OCI-LY7 (cell line): ENCODE measurements around the gene PRX. TPM values are rescaled to one million over a fixed set of nuclear protein-coding genes. Genes with fewer than 3 reads are reported as not detected.

Experiments used
- BruUV-seq: library from RNA; stranded (reverse); fragments of 400-500 nt; replicated peaks from 2 replicates; lab custom pipeline; 2021; lab: Mats Ljungman, UMichigan
- CTCF ChIA-PET: fragments of 300-600 bp; sonication (Branson Sonifier 250); formaldehyde crosslinking; loops from one replicate; lab custom pipeline; 2022; ENCODE audit warnings: antibody characterized with exemption; ENCODE audit not compliant: unreplicated experiment; lab: Charles Lee
- POLR2A ChIA-PET: fragments of 300-600 bp; sonication (Branson Sonifier 250); formaldehyde crosslinking; loops from one replicate; lab custom pipeline; 2022; ENCODE audit warnings: antibody characterized with exemption; lab: Charles Lee
- DNase-seq: peaks from one replicate; pipeline ENCODE4 v3.0.0-alpha.2; 2015; ENCODE audit warnings: low spot score
- H2AFZ ChIP-seq: fragments of 200-600 bp; sonication (generic), shearing (Covaris generic); 2 replicates; pipeline ENCODE4 v1.6.1; 2014; ENCODE audit warnings: mild to moderate bottlenecking, antibody characterized with exemption, low read length, moderate library complexity
- H3K27ac ChIP-seq: fragments of 200-600 bp; sonication (generic); 2 replicates; pipeline ENCODE4 v1.5.1; 2014; ENCODE audit warnings: mixed run types, low read depth, mild to moderate bottlenecking, moderate library complexity, low read length, inconsistent platforms; ENCODE audit not compliant: poor library complexity, severe bottlenecking
- H3K36me3 ChIP-seq: fragments of 200-600 bp; sonication (generic); 2 replicates; pipeline ENCODE4 v1.6.1; 2014; ENCODE audit warnings: mild to moderate bottlenecking, antibody characterized with exemption, low read length, moderate library complexity, mixed read lengths; ENCODE audit not compliant: insufficient read depth
- H3K4me1 ChIP-seq: fragments of 200-600 bp; sonication (generic); 2 replicates; pipeline ENCODE4 v1.5.1; 2014; ENCODE audit warnings: mild to moderate bottlenecking, low read length; ENCODE audit not compliant: insufficient read depth, poor library complexity, severe bottlenecking
- H3K4me2 ChIP-seq: fragments of 200-600 bp; sonication (generic); 2 replicates; pipeline ENCODE4 v1.6.1; 2014; ENCODE audit warnings: mild to moderate bottlenecking, low read length
- H3K4me3 ChIP-seq: fragments of 200-600 bp; sonication (generic); 2 replicates; pipeline ENCODE4 v1.5.1; 2014; ENCODE audit warnings: mild to moderate bottlenecking, low read depth, low read length; ENCODE audit not compliant: poor library complexity, severe bottlenecking
- H3K79me2 ChIP-seq: fragments of 200-600 bp; sonication (generic); 2 replicates; pipeline ENCODE4 v1.6.1; 2016; ENCODE audit warnings: low read depth, mild to moderate bottlenecking, low read length, moderate library complexity, mixed read lengths; ENCODE audit not compliant: insufficient read depth
- H3K9me2 ChIP-seq: fragments of 200-600 bp; sonication (generic); 2 replicates; pipeline ENCODE4 v1.6.1; 2016; ENCODE audit warnings: mild to moderate bottlenecking, low read length, mixed read lengths; ENCODE audit not compliant: insufficient read depth
- H3K9me3 ChIP-seq: fragments of 200-600 bp; sonication (generic); 2 replicates; pipeline ENCODE4 v1.6.1; 2014; ENCODE audit warnings: mild to moderate bottlenecking, mixed run types, low read length, mixed read lengths
- H4K20me1 ChIP-seq: fragments of 200-600 bp; sonication (generic); 2 replicates; pipeline ENCODE4 v1.6.1; 2014; ENCODE audit warnings: mild to moderate bottlenecking, antibody characterized with exemption, low read length, moderate library complexity, mixed read lengths; ENCODE audit not compliant: insufficient read depth
- EZH2phosphoT487 ChIP-seq: fragments of 200-600 bp; sonication (generic); IDR thresholded peaks from 2 replicates; pipeline ENCODE4 v1.6.1; 2018; ENCODE audit warnings: low read depth, borderline replicate concordance, mild to moderate bottlenecking, mixed run types, antibody characterized with exemption, low read length, moderate library complexity, mixed read lengths
- intact Hi-C: fragments of 100-400 bp; cut with micrococcal nuclease; formaldehyde crosslinking; loops from one replicate; pipeline ENCODE4 v1.10.0; 2022; ENCODE audit not compliant: unreplicated experiment
- total RNA-seq, 2 experiments: library from RNA; depleted of rRNA in 1 of 2; stranded (reverse); fragments of >200 nt in 1 of 2; shearing (Covaris generic) in 1 of 2; gene quantifications; 2 replicates each; pipeline ENCODE4 v1.2.3, GENCODE V29; 2014 to 2022
- TF ChIP-seq, protein P1 (sequence below): fragments of 200-600 bp; sonication (generic); conservative IDR thresholded peaks from 2 replicates; pipeline ENCODE4 v1.5.1; 2014; ENCODE audit warnings: mild to moderate bottlenecking, antibody characterized with exemption, low read length, moderate library complexity, mixed read lengths

Gene PRX
- total RNA-seq, 2 experiments from 2014 or later: 2.2 to 4.9 TPM

DNA sequence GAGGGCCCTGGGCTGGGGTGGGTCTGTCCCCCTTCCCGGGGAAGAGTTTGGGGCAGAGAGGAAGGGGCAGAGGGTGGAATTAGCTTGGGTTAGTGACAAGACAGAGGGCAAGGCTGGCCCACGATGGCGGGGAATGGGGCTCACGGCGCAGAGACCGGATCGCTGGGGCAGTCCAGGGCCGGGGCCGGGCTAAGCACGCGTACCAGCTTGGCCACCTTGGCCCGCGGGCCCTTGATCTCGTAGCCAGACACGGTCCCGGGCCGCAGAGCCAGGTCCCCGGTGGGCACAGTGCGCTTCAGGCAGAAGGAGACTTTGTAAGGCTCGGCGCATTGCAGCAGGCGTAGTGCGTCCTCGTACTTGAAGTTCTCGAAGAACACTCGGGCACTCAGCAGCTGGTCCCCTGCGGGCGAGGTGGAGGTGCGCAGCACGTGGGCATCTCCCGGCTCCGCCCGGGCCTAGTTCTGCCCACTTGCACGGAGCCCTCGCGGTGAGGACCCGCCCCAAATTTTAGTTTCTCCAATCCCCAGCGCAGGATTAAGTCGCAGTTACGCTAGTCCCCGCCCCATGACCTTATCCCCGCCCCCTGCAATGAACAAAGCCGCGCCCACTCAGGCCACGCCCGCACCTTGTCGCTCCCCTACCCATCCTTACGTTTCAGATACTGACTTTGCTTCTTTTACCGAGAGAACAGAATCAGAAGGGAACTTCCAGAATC, 14.6 kb downstream of the PRX start:
- Histone ChIP-seq H2AFZ (no peak overlapping the region), H3K36me3 (no peaks in the 10 kb centered on the region), H3K9me2 (no peaks in the 10 kb centered on the region), H3K9me3 (no peaks in the 10 kb centered on the region), H3K4me2 (peak overlapping the region; percentile 14), H3K4me3 (no peak overlapping the region), H4K20me1 (no peaks in the 10 kb centered on the region), H3K79me2 (no peaks in the 10 kb centered on the region), H3K27ac (no peak overlapping the region), H3K4me1 (peaks cover 11% of the 10 kb centered on the region)
- POLR2A ChIA-PET: no interaction called here
- CTCF ChIA-PET: no interaction called here
- intact Hi-C loops: no loop called here
- peak; percentile 67 for DNase-seq
- BruUV-seq: no TSS peak
- no peak for TF ChIP-seq EZH2phosphoT487
- TF ChIP-seq, protein P1, sequence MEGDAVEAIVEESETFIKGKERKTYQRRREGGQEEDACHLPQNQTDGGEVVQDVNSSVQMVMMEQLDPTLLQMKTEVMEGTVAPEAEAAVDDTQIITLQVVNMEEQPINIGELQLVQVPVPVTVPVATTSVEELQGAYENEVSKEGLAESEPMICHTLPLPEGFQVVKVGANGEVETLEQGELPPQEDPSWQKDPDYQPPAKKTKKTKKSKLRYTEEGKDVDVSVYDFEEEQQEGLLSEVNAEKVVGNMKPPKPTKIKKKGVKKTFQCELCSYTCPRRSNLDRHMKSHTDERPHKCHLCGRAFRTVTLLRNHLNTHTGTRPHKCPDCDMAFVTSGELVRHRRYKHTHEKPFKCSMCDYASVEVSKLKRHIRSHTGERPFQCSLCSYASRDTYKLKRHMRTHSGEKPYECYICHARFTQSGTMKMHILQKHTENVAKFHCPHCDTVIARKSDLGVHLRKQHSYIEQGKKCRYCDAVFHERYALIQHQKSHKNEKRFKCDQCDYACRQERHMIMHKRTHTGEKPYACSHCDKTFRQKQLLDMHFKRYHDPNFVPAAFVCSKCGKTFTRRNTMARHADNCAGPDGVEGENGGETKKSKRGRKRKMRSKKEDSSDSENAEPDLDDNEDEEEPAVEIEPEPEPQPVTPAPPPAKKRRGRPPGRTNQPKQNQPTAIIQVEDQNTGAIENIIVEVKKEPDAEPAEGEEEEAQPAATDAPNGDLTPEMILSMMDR: no peak

DNA sequence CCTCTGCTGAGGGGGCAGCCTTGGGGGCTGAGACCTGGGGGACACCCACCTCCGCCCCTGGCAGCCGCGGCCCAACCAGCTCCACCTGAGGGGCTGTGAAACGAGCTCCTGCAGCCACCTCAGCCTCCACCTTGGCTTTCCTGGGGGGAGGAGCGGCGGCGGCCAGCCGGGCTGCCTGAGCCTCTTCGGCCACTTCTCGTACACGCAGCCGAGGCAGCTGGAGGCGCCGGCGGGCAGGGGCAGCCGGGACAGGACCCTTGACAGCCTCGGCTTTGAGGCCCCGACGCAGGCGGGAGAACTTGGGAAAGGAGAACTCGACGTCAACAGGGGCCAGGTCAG, 15.6 kb downstream of the PRX start:
- no TSS peak for BruUV-seq
- intact Hi-C loops: no loop called here
- no peaks in the 10 kb centered on the region for H3K79me2 ChIP-seq
- no peaks in the 10 kb centered on the region for H3K36me3 ChIP-seq
- H3K4me3 ChIP-seq: no peak overlapping the region
- no peak overlapping the region for H2AFZ ChIP-seq
- no peaks in the 10 kb centered on the region for H4K20me1 ChIP-seq
- peaks cover 5% of the 10 kb centered on the region for H3K4me1 ChIP-seq
- TF ChIP-seq EZH2phosphoT487: no peak
- TF ChIP-seq, protein P1: no peak
- no peaks in the 10 kb centered on the region for H3K9me3 ChIP-seq
- DNase-seq: no peak
- H3K27ac ChIP-seq: no peak overlapping the region
- H3K9me2 ChIP-seq: no peaks in the 10 kb centered on the region
- ChIA-PET POLR2A (no interaction called here), CTCF (no interaction called here)
- H3K4me2 ChIP-seq: no peak overlapping the region

DNA sequence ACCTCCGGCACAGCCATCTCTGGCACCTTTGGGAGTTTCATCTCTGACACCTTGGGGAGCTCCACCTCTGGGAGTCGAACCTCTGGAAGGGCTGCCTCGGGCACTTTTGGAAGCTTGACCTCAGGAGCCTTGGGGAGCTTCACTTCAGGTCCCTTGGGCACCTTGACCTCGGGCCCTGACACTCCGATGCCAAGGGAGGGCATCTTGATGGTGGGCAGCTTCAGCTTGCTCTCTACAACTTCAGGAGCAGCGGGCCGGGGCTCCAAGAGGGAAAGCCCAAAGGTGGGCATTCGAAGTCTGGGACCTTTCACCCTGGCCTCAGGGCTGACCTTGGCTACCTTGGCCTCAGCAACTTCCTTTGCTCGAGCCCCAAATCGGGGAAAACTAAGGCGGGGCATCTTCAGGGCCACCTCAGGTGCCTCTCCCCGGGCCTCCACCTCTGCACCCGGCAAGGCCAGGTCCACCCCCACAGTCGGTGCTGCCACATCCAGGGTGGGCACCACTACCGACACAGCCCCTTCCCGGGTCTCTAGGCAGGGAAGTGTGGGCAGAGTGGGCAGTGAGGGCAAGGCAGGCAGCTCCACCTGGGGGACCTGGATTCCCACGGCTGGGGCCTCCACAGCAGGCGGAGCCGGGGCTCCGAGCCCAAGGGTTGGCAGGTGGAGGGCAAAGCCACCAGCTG, 16.2 kb downstream of the PRX start:
- DNase-seq: no peak
- Histone ChIP-seq H3K4me2 (no peak overlapping the region), H3K27ac (no peak overlapping the region), H3K79me2 (no peaks in the 10 kb centered on the region), H3K4me3 (no peak overlapping the region), H3K4me1 (peaks cover 5% of the 10 kb centered on the region), H4K20me1 (no peaks in the 10 kb centered on the region), H3K9me3 (no peaks in the 10 kb centered on the region), H3K36me3 (no peaks in the 10 kb centered on the region), H3K9me2 (no peaks in the 10 kb centered on the region), H2AFZ (no peak overlapping the region)
- POLR2A ChIA-PET: no interaction called here
- no TSS peak for BruUV-seq
- CTCF ChIA-PET: no interaction called here
- intact Hi-C loops: no loop called here
- TF ChIP-seq, protein P1: no peak
- TF ChIP-seq EZH2phosphoT487: no peak
